ENCODE data around the gene CLTB.
A peak's percentile ranks its signal among the peaks of the same experiment; 100 is the strongest.

Gene CLTB

GRCh38 chr5:176360894-176361436 is 55.4 kb downstream of the CLTB start:
- no peak for TF ChIP-seq NFRKB (IDR thresholded peaks at IDR 0.05)
- no peak for TF ChIP-seq FOXA1 (IDR thresholded peaks at IDR 0.05)
- peak; percentile 44 for DNase-seq (ENCODE audit: extremely low spot score)
- ChIA-PET CTCF (interaction anchor here (1.7 kb wide), 1 partner anchor 177 kb away, joined by 4 read pairs; no protein-coding TSS in a partner anchor), POLR2A (interaction anchor here (0.7 to 3.7 kb wide), 8 partner anchors 8 to 183 kb away, joined by 3 to 22 read pairs (median 6); partner anchors contain the start of genes CLTB, HIGD2A and NOP16)

GRCh38 chr5:176359658-176360057 is 56.7 kb downstream of the CLTB start:
- no peak for TF ChIP-seq SP1 (IDR thresholded peaks at IDR 0.05)
- TF ChIP-seq CTBP1 (IDR thresholded peaks at IDR 0.05; ENCODE audit: borderline replicate concordance) = no peak
- no peak for TF ChIP-seq BHLHE40 (IDR thresholded peaks at IDR 0.05; ENCODE audit: borderline replicate concordance)
- TF ChIP-seq NFRKB (IDR thresholded peaks at IDR 0.05) = no peak
- no peak for TF ChIP-seq SUZ12 (IDR thresholded peaks at IDR 0.05)
- TF ChIP-seq L3MBTL2 (conservative IDR thresholded peaks at IDR 0.05) = no peak
- TF ChIP-seq ARNT (IDR thresholded peaks at IDR 0.05) = no peak
- TF ChIP-seq HDGF (IDR thresholded peaks at IDR 0.05; ENCODE audit: borderline replicate concordance) = no peak
- no peak for TF ChIP-seq FOXK2 (IDR thresholded peaks at IDR 0.05)
- no peak for TF ChIP-seq FOXA1 (IDR thresholded peaks at IDR 0.05)
- ChIA-PET CTCF (no interaction called here), POLR2A (interaction anchor here (1.3 to 3.7 kb wide), 3 partner anchors 9 to 29 kb away, joined by 3 to 22 read pairs (median 7); partner anchors contain the start of genes HIGD2A and NOP16)
- DNase-seq (ENCODE audit: extremely low spot score) = no peak

- CTCF ChIA-PET = no interaction called here
- TF ChIP-seq NFRKB (IDR thresholded peaks at IDR 0.05) (no peak), HDGF (IDR thresholded peaks at IDR 0.05; ENCODE audit: borderline replicate concordance) (no peak), SP1 (IDR thresholded peaks at IDR 0.05) (no peak)
- POLR2A ChIA-PET = no interaction called here
- no peak for DNase-seq (ENCODE audit: extremely low spot score)
Measured at GRCh38 chr5:176356179-176356566, 60.2 kb downstream of the CLTB start.

- no peak for DNase-seq (ENCODE audit: extremely low spot score)
- ChIA-PET CTCF (interaction anchor here (0.6 kb wide), 1 partner anchor 629 kb away, joined by 3 read pairs; no protein-coding TSS in a partner anchor), POLR2A (interaction anchor here (1.2 kb wide), 1 partner anchor 33 kb away, joined by 4 read pairs; the partner anchor contains the start of genes HIGD2A and NOP16)
- no peak for TF ChIP-seq SP1 (IDR thresholded peaks at IDR 0.05)
- no peak for TF ChIP-seq ARNT (IDR thresholded peaks at IDR 0.05)
- no peak for TF ChIP-seq BHLHE40 (IDR thresholded peaks at IDR 0.05; ENCODE audit: borderline replicate concordance)
- TF ChIP-seq FOXM1 (IDR thresholded peaks at IDR 0.05; ENCODE audit: borderline replicate concordance) = no peak
- no peak for TF ChIP-seq FOXK2 (IDR thresholded peaks at IDR 0.05)
- TF ChIP-seq CTBP1 (IDR thresholded peaks at IDR 0.05; ENCODE audit: borderline replicate concordance) = no peak
- TF ChIP-seq HDGF (IDR thresholded peaks at IDR 0.05; ENCODE audit: borderline replicate concordance) = no peak
- TF ChIP-seq ELF4 (IDR thresholded peaks at IDR 0.05) = no peak
- no peak for TF ChIP-seq SUZ12 (IDR thresholded peaks at IDR 0.05)
- no peak for TF ChIP-seq PKNOX1 (IDR thresholded peaks at IDR 0.05)
- no peak for TF ChIP-seq FOXA1 (IDR thresholded peaks at IDR 0.05)
- no peak for TF ChIP-seq LEF1 (IDR thresholded peaks at IDR 0.05; ENCODE audit: borderline replicate concordance)
- no peak for TF ChIP-seq NFRKB (IDR thresholded peaks at IDR 0.05)
- no peak for TF ChIP-seq TARDBP (IDR thresholded peaks at IDR 0.05)
- no peak for TF ChIP-seq ZNF384 (IDR thresholded peaks at IDR 0.05)
- no peak for TF ChIP-seq L3MBTL2 (conservative IDR thresholded peaks at IDR 0.05)
Measured at GRCh38 chr5:176355400-176356178, 60.8 kb downstream of the CLTB start.

- no peak for DNase-seq (ENCODE audit: extremely low spot score)
- CTCF ChIA-PET = interaction anchor here (0.8 kb wide), 1 partner anchor 623 kb away, joined by 4 read pairs; no protein-coding TSS in a partner anchor
- TF ChIP-seq SP1 (IDR thresholded peaks at IDR 0.05) (no peak), TARDBP (IDR thresholded peaks at IDR 0.05) (no peak), ARNT (IDR thresholded peaks at IDR 0.05) (no peak), NFRKB (IDR thresholded peaks at IDR 0.05) (no peak), BHLHE40 (IDR thresholded peaks at IDR 0.05; ENCODE audit: borderline replicate concordance) (no peak), CTBP1 (IDR thresholded peaks at IDR 0.05; ENCODE audit: borderline replicate concordance) (no peak), ELF4 (IDR thresholded peaks at IDR 0.05) (no peak), L3MBTL2 (conservative IDR thresholded peaks at IDR 0.05) (no peak), LEF1 (IDR thresholded peaks at IDR 0.05; ENCODE audit: borderline replicate concordance) (no peak)
- POLR2A ChIA-PET = interaction anchor here (3.4 kb wide), 1 partner anchor 8 kb away, joined by 12 read pairs; the partner anchor contains the start of gene KIAA1191
Measured at GRCh38 chr5:176353533-176353932, 62.8 kb downstream of the CLTB start.

- no peak for DNase-seq (ENCODE audit: extremely low spot score)
- ChIA-PET POLR2A (interaction anchor here (3.4 kb wide), 1 partner anchor 9 kb away, joined by 12 read pairs; the partner anchor contains the start of gene KIAA1191), CTCF (interaction anchor here (0.6 kb wide), 1 partner anchor 576 kb away, joined by 4 read pairs; no protein-coding TSS in a partner anchor)
- TF ChIP-seq PKNOX1 (IDR thresholded peaks at IDR 0.05) (no peak), FOXK2 (IDR thresholded peaks at IDR 0.05) (no peak), FOXM1 (IDR thresholded peaks at IDR 0.05; ENCODE audit: borderline replicate concordance) (no peak), ZNF384 (IDR thresholded peaks at IDR 0.05) (no peak), NFRKB (IDR thresholded peaks at IDR 0.05) (no peak), BHLHE40 (IDR thresholded peaks at IDR 0.05; ENCODE audit: borderline replicate concordance) (no peak), TARDBP (IDR thresholded peaks at IDR 0.05) (no peak)
Measured at GRCh38 chr5:176352116-176352878, 64.0 kb downstream of the CLTB start.
